HEK293T (cell line): Measurements from ENCODE around the gene ZSCAN22.

ENCODE experiments used
- ARNT ChIP-seq: fragments of 450-650 bp; IDR thresholded peaks from 2 replicates; pipeline ENCODE4 v1.6.1; 2017; ENCODE audit warnings: mild to moderate bottlenecking
- BHLHE40 ChIP-seq: fragments of 450-650 bp; IDR thresholded peaks from 2 replicates; pipeline ENCODE4 v1.6.1; 2016; ENCODE audit warnings: mild to moderate bottlenecking, moderate library complexity, borderline replicate concordance
- FOXA1 ChIP-seq: fragments of 450-650 bp; IDR thresholded peaks from 2 replicates; pipeline ENCODE4 v1.6.1; 2016; ENCODE audit warnings: mild to moderate bottlenecking
- FOXK2 ChIP-seq: fragments of 450-650 bp; IDR thresholded peaks from 2 replicates; pipeline ENCODE4 v1.6.1; 2016; ENCODE audit warnings: mild to moderate bottlenecking
- FOXM1 ChIP-seq: fragments of 450-650 bp; IDR thresholded peaks from 2 replicates; pipeline ENCODE4 v1.6.1; 2017; ENCODE audit warnings: mild to moderate bottlenecking, borderline replicate concordance
- HDGF ChIP-seq: fragments of 450-650 bp; IDR thresholded peaks from 2 replicates; pipeline ENCODE4 v1.6.1; 2017; ENCODE audit warnings: antibody characterized with exemption, borderline replicate concordance
- LEF1 ChIP-seq: fragments of 450-650 bp; IDR thresholded peaks from 2 replicates; pipeline ENCODE4 v1.6.1; 2017; ENCODE audit warnings: mild to moderate bottlenecking, borderline replicate concordance
- NFRKB ChIP-seq: fragments of 450-650 bp; IDR thresholded peaks from 2 replicates; pipeline ENCODE4 v1.6.1; 2016; ENCODE audit warnings: mild to moderate bottlenecking, moderate library complexity
- PKNOX1 ChIP-seq: fragments of 450-650 bp; IDR thresholded peaks from 2 replicates; pipeline ENCODE4 v1.6.1; 2016
- SP1 ChIP-seq: fragments of 450-650 bp; IDR thresholded peaks from 2 replicates; pipeline ENCODE4 v1.6.1; 2017
- SUZ12 ChIP-seq: fragments of 450-650 bp; IDR thresholded peaks from 2 replicates; pipeline ENCODE4 v1.6.1; 2016; ENCODE audit warnings: mild to moderate bottlenecking
- TARDBP ChIP-seq: fragments of 450-650 bp; IDR thresholded peaks from 2 replicates; pipeline ENCODE4 v1.6.1; 2016
- ZNF384 ChIP-seq: fragments of 450-650 bp; IDR thresholded peaks from 2 replicates; pipeline ENCODE4 v1.6.1; 2016

GRCh38 chr19:58356766-58357480 lies 30.1 kb downstream of the ZSCAN22 start:
- no peak for TF ChIP-seq SUZ12
- TF ChIP-seq LEF1 = no peak
- TF ChIP-seq FOXM1 = no peak
- no peak for TF ChIP-seq BHLHE40
- no peak for TF ChIP-seq NFRKB
- no peak for TF ChIP-seq SP1
- TF ChIP-seq FOXK2 = no peak
- TF ChIP-seq FOXA1 = no peak
- TF ChIP-seq ARNT = no peak
- TF ChIP-seq ZNF384 = no peak
- no peak for TF ChIP-seq TARDBP
- TF ChIP-seq HDGF = no peak
- TF ChIP-seq PKNOX1 = no peak
